Measurements from ENCODE around the gene MYO7A. TPM values are rescaled to one million over a fixed set of nuclear protein-coding genes. Genes with fewer than 3 reads are reported as not detected.

MYO7A gene
- total RNA-seq, 1 donor from 2014 or later, result 0.16 TPM

DNA sequence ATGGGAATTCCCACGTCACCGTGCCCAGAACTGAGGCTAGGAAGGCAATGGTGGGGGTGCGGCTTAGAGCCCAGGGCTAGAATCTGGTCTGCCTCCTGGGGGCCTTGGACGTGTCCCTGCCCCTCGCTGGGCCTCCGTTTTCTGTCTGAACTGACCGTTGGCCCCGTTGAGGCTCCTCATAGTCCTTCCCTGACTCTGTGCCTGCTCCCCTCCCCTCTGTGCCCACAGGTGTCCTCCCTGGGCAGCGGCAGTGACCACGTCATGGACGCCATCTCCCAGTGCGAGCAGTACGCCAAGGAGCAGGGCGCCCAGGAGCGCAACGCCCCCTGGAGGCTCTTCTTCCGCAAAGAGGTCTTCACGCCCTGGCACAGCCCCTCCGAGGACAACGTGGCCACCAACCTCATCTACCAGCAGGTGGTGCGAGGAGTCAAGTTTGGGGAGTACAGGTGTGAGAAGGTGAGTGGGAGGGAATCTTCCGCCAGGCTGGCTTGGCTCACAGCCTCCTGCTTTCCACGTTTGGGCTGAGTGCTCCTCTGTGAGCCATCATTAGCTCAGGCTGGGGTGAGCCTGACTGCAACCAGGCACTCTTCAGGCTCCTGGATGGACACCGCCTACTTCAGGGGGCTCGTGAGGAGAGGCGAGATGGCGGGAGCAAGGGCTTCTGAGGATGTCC lies 63.9 kb downstream of the MYO7A start:
- Mint-ChIP-seq H3K27me3 (ENCODE audit: low read depth, unreplicated experiment) (peaks cover 9% of the 10 kb centered on the region), H3K36me3 (ENCODE audit: low read depth, unreplicated experiment) (no peaks in the 10 kb centered on the region), H3K27ac (ENCODE audit: unreplicated experiment) (no peak overlapping the region), H3K4me3 (ENCODE audit: unreplicated experiment) (no peak overlapping the region), H3K9me3 (ENCODE audit: unreplicated experiment) (no peaks in the 10 kb centered on the region), H3K4me1 (ENCODE audit: low read depth, unreplicated experiment) (no peaks in the 10 kb centered on the region)
- peak overlapping the region; percentile 57 for H3K4me2 ChIP-seq (ENCODE audit: low read length)
- DNase-seq (ENCODE audit: low read depth), result peak; percentile 26
- H3K4me1 ChIP-seq (ENCODE audit: insufficient read depth, low read length), result no peaks in the 10 kb centered on the region
- FAIRE-seq, result no peak
- H3K36me3 ChIP-seq (ENCODE audit: insufficient read depth, low read length), result no peaks in the 10 kb centered on the region
- H2AFZ ChIP-seq (ENCODE audit: low read depth, low read length), result peak overlapping the region; percentile 54
- no peaks in the 10 kb centered on the region for H3K79me2 ChIP-seq (ENCODE audit: insufficient read depth, low read length)
- no peak overlapping the region for H3K4me3 ChIP-seq (ENCODE audit: insufficient read depth, low read depth, low read length)
- no peak overlapping the region for H3K9ac ChIP-seq (ENCODE audit: low read length)
- peaks cover 4% of the 10 kb centered on the region for H3K9me3 ChIP-seq (ENCODE audit: insufficient read depth, low read depth, low read length)
- no peaks in the 10 kb centered on the region for H4K20me1 ChIP-seq (ENCODE audit: insufficient read depth, low read length)
- no peaks in the 10 kb centered on the region for H3K27me3 ChIP-seq (ENCODE audit: insufficient read depth, low read length)
- TF ChIP-seq, protein P1, sequence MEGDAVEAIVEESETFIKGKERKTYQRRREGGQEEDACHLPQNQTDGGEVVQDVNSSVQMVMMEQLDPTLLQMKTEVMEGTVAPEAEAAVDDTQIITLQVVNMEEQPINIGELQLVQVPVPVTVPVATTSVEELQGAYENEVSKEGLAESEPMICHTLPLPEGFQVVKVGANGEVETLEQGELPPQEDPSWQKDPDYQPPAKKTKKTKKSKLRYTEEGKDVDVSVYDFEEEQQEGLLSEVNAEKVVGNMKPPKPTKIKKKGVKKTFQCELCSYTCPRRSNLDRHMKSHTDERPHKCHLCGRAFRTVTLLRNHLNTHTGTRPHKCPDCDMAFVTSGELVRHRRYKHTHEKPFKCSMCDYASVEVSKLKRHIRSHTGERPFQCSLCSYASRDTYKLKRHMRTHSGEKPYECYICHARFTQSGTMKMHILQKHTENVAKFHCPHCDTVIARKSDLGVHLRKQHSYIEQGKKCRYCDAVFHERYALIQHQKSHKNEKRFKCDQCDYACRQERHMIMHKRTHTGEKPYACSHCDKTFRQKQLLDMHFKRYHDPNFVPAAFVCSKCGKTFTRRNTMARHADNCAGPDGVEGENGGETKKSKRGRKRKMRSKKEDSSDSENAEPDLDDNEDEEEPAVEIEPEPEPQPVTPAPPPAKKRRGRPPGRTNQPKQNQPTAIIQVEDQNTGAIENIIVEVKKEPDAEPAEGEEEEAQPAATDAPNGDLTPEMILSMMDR (IDR thresholded peaks at IDR 0.05; ENCODE audit: insufficient read depth, low read depth, low read length), result peak; percentile 38
- TF ChIP-seq EZH2 (IDR thresholded peaks at IDR 0.05; ENCODE audit: insufficient read depth, low read length), result no peak
- H3K27ac ChIP-seq (ENCODE audit: low read depth, low read length), result no peak overlapping the region

- Mint-ChIP-seq H3K36me3 (ENCODE audit: low read depth, unreplicated experiment) (no peaks in the 10 kb centered on the region), H3K9me3 (ENCODE audit: unreplicated experiment) (no peaks in the 10 kb centered on the region), H3K4me1 (ENCODE audit: low read depth, unreplicated experiment) (no peaks in the 10 kb centered on the region), H3K4me3 (ENCODE audit: unreplicated experiment) (no peak overlapping the region), H3K27ac (ENCODE audit: unreplicated experiment) (no peak overlapping the region), H3K27me3 (ENCODE audit: low read depth, unreplicated experiment) (peaks cover 12% of the 10 kb centered on the region)
- H2AFZ ChIP-seq (ENCODE audit: low read depth, low read length), result no peak overlapping the region
- no peaks in the 10 kb centered on the region for H3K4me1 ChIP-seq (ENCODE audit: insufficient read depth, low read length)
- no peak for FAIRE-seq
- TF ChIP-seq EZH2 (IDR thresholded peaks at IDR 0.05; ENCODE audit: insufficient read depth, low read length), result no peak
- TF ChIP-seq, protein P1 (IDR thresholded peaks at IDR 0.05; ENCODE audit: insufficient read depth, low read depth, low read length), result no peak
- no peak overlapping the region for H3K27ac ChIP-seq (ENCODE audit: low read depth, low read length)
- no peaks in the 10 kb centered on the region for H3K79me2 ChIP-seq (ENCODE audit: insufficient read depth, low read length)
- H3K9ac ChIP-seq (ENCODE audit: low read length), result no peak overlapping the region
- no peak overlapping the region for H3K4me3 ChIP-seq (ENCODE audit: insufficient read depth, low read depth, low read length)
- no peaks in the 10 kb centered on the region for H4K20me1 ChIP-seq (ENCODE audit: insufficient read depth, low read length)
- H3K36me3 ChIP-seq (ENCODE audit: insufficient read depth, low read length), result no peaks in the 10 kb centered on the region
- peaks cover 4% of the 10 kb centered on the region for H3K9me3 ChIP-seq (ENCODE audit: insufficient read depth, low read depth, low read length)
- no peak for DNase-seq (ENCODE audit: low read depth)
- no peak overlapping the region for H3K4me2 ChIP-seq (ENCODE audit: low read length)
- H3K27me3 ChIP-seq (ENCODE audit: insufficient read depth, low read length), result no peaks in the 10 kb centered on the region
These were observed 65.1 kb downstream of the MYO7A start for GRCh38 chr11:77193167-77193566.
